WERI-Rb-1 (cell line): Measurements from ENCODE around the gene SAMD4A.

ENCODE experiments used
- DNase-seq: peaks from one replicate; pipeline ENCODE4 v3.0.0-alpha.2; 2020
- H3K27ac ChIP-seq: fragments of 250-450 bp; sonication (Bioruptor Pico); 2 replicates; pipeline ENCODE4 v1.5.1; 2020; ENCODE audit warnings: mild to moderate bottlenecking, moderate library complexity
- H3K27me3 ChIP-seq: fragments of 250-450 bp; sonication (Bioruptor Pico); 2 replicates; pipeline ENCODE4 v1.5.1; 2021; ENCODE audit warnings: mild to moderate bottlenecking, low read depth, moderate library complexity; ENCODE audit not compliant: insufficient read depth, severe bottlenecking
- H3K36me3 ChIP-seq: fragments of 250-450 bp; sonication (Bioruptor Pico); 2 replicates; pipeline ENCODE4 v1.5.1; 2020; ENCODE audit warnings: mild to moderate bottlenecking, moderate library complexity
- H3K4me3 ChIP-seq: 2 replicates; pipeline ENCODE4 v1.5.1; 2011; ENCODE audit warnings: low read depth, mild to moderate bottlenecking, control low read depth, low read length
- H3K9me3 ChIP-seq: fragments of 250-450 bp; sonication (Bioruptor Pico); 2 replicates; pipeline ENCODE4 v1.5.1; 2021; ENCODE audit warnings: mild to moderate bottlenecking, moderate library complexity; ENCODE audit not compliant: severe bottlenecking
- CTCF ChIP-seq: IDR thresholded peaks from 2 replicates; pipeline ENCODE4 v1.5.1; 2011; ENCODE audit warnings: low read depth, mild to moderate bottlenecking, control low read depth, inconsistent platforms, low read length

Gene SAMD4A

DNA sequence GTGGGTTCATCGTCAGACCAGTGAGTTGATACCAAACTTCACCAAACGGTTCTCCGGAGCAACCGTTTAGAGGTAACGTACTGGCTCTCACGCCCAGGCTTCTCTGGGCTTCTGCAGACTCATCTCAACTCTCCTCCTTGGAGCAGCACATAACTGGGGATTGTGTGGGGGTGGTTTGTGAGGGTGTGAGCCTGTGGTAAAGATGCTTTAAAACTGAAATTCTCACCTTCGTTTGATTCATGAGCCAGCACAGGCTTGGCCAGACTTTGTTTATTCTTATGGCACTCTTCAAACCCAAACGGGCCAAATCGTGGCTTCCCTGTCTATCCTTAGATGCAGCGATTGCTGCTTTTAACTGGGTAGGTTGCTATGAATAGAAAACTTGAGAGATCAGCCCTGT, 121.3 kb downstream of the SAMD4A start:
- Histone ChIP-seq H3K27ac (no peak overlapping the region), H3K27me3 (no peaks in the 10 kb centered on the region), H3K9me3 (no peaks in the 10 kb centered on the region), H3K36me3 (peaks cover 2% of the 10 kb centered on the region; the same call in 1 of the 2 replicates), H3K4me3 (no peak overlapping the region)
- no peak for DNase-seq
- no peak for TF ChIP-seq CTCF

GRCh38 chr14:54689928-54690327, 123.0 kb downstream of the SAMD4A start:
- no peak overlapping the region for H3K4me3 ChIP-seq
- peaks cover 8% of the 10 kb centered on the region for H3K36me3 ChIP-seq
- H3K9me3 ChIP-seq, result no peaks in the 10 kb centered on the region
- H3K27ac ChIP-seq, result no peak overlapping the region
- TF ChIP-seq CTCF, result no peak
- no peak for DNase-seq
- no peaks in the 10 kb centered on the region for H3K27me3 ChIP-seq

DNA sequence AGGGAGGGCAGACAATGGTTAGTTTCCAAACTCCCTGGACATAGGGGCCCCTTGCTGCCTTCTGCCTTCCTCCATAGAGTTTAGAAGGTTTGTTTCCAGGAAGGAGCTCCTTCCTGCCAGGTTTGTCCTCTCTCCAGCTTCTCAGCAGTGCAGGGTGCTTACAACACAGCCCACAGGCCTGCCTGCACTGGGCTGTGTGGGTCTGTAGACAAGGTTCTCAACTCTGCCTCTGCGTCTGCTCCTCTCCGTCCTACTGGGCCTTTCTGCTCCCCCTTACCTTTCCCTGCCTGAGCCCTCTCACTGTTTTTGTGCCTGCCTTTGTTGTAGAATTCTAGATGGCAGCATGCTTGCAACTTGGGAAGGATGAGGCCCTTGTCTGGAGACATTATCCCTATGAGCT, 124.0 kb downstream of the SAMD4A start:
- H3K27ac ChIP-seq, result peak overlapping the region; percentile 24; the same call in 1 of the 2 replicates
- DNase-seq, result no peak
- TF ChIP-seq CTCF, result no peak

DNA sequence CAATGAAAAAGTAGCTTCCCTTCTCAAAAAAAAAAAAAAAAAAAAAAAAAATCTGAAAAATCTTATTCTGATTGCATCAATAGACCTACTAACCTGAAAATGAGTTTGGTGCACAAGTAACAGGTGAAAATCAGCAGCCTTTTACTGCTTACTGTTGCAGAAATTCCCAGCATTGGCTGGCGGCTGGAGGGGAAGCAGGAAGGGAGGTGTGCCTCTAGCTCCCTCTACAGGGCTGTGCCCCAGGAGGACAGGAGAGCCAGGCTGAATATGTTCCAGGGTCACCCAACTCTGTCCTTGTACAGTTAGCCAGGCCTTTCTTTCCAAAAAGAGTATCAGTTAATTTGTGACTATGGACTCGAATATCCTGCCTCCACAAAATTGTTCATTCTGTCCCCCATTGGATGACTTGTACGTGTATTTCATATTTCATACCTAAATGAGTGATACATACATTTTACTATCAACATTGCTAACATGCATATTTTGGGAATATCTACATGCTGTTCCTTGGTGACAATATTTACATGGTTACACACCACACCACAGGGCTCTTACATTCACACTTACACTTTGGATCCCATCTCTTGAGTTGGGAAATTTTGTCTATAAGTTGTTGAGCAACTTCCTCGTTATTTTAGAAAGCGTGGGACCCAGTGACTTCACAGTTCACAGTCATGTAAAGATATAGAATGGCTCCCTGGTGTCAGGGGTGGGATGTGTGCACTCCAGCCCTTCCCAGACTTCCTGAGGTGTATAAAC, 124.8 kb downstream of the SAMD4A start:
- DNase-seq, result peak; percentile 82
- no peaks in the 10 kb centered on the region for H3K9me3 ChIP-seq
- H3K36me3 ChIP-seq, result peaks cover 12% of the 10 kb centered on the region
- TF ChIP-seq CTCF, result peak; percentile 94
- H3K27ac ChIP-seq, result no peak overlapping the region
- no peak overlapping the region for H3K4me3 ChIP-seq
- no peaks in the 10 kb centered on the region for H3K27me3 ChIP-seq

More for the DNA sequence above, 124.0 kb downstream of the SAMD4A start:
- peaks cover 12% of the 10 kb centered on the region for H3K36me3 ChIP-seq
- H3K27me3 ChIP-seq, result no peaks in the 10 kb centered on the region
- H3K9me3 ChIP-seq, result no peaks in the 10 kb centered on the region
- H3K4me3 ChIP-seq, result no peak overlapping the region

DNA sequence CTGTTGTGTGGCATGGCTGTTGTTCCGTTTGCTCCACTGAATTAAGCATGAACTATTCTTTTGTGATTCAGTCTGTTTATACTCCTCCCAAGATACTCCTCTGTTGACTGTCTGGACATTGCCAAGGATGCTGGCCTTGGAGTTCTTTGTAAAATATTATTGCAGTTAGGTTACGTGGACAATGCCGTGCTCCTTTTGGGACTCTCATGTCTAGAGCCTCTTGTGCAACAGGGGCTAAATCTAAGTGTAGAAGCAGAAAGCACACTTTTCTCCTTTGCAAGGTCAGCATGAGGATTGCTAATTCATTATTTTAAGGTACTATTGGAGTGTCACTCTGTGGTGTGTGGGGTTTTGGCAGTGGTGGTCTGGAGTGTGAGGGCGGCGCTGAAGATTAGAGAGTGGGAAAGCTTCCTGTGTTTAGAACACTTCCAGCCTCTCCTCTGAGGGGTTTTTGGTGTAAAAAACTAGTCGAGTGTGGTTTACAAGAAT, 125.4 kb downstream of the SAMD4A start:
- no peak overlapping the region for H3K27ac ChIP-seq
- no peak for TF ChIP-seq CTCF
- H3K27me3 ChIP-seq, result no peaks in the 10 kb centered on the region

GRCh38 chr14:54693761-54694160, 126.8 kb downstream of the SAMD4A start:
- TF ChIP-seq CTCF, result no peak
- DNase-seq, result no peak
- Histone ChIP-seq H3K36me3 (peaks cover 12% of the 10 kb centered on the region), H3K9me3 (no peaks in the 10 kb centered on the region), H3K4me3 (no peak overlapping the region), H3K27ac (no peak overlapping the region), H3K27me3 (no peaks in the 10 kb centered on the region)

More for the DNA sequence above, 125.4 kb downstream of the SAMD4A start:
- Histone ChIP-seq H3K4me3 (no peak overlapping the region), H3K36me3 (peaks cover 12% of the 10 kb centered on the region), H3K9me3 (no peaks in the 10 kb centered on the region)
- no peak for DNase-seq
